GM21423 (cell line): ENCODE results near the gene FRMD1.
"Not testable (repeated sequence)": the region's sequence is repeated elsewhere in the genome, so short reads cannot be mapped to it uniquely, and the experiment has no call there.

Source experiments
- ATAC-seq: cut with Tn5 transposase; IDR thresholded peaks from one replicate; pipeline ENCODE4 v1.9.1; 2021; ENCODE audit warnings: mild to moderate bottlenecking, moderate library complexity; ENCODE audit not compliant: unreplicated experiment

The FRMD1 gene

GRCh38 chr6:168081858-168082546 is 3.0 kb upstream of the FRMD1 start:
- no peak for ATAC-seq

GRCh38 chr6:168080393-168081077 is 1.5 kb upstream of the FRMD1 start:
- no peak for ATAC-seq

- no peak for ATAC-seq
Observed at GRCh38 chr6:168078175-168078942, 653 bp downstream of the FRMD1 start.

- ATAC-seq, result not testable (repeated sequence)
Observed at GRCh38 chr6:168077401-168077800, 1.6 kb downstream of the FRMD1 start.

GRCh38 chr6:168075787-168076202 is 3.2 kb downstream of the FRMD1 start:
- ATAC-seq, result no peak

- no peak for ATAC-seq
Observed at GRCh38 chr6:168075216-168075615, 3.8 kb downstream of the FRMD1 start.

GRCh38 chr6:168073937-168074730 is 4.9 kb downstream of the FRMD1 start:
- no peak for ATAC-seq

GRCh38 chr6:168072730-168073129 is 6.3 kb downstream of the FRMD1 start:
- ATAC-seq, result no peak

- no peak for ATAC-seq
Observed at GRCh38 chr6:168072261-168072660, 6.8 kb downstream of the FRMD1 start.

GRCh38 chr6:168071620-168072019 is 7.4 kb downstream of the FRMD1 start:
- no peak for ATAC-seq

GRCh38 chr6:168070804-168071203 is 8.2 kb downstream of the FRMD1 start:
- no peak for ATAC-seq

GRCh38 chr6:168067081-168067759 is 11.8 kb downstream of the FRMD1 start:
- ATAC-seq, result no peak

- ATAC-seq, result no peak
Observed at GRCh38 chr6:168064226-168064807, 14.7 kb downstream of the FRMD1 start.

GRCh38 chr6:168063431-168063830 is 15.6 kb downstream of the FRMD1 start:
- ATAC-seq, result no peak

GRCh38 chr6:168062346-168063289 is 16.4 kb downstream of the FRMD1 start:
- ATAC-seq, result no peak

GRCh38 chr6:168061269-168062210 is 17.5 kb downstream of the FRMD1 start:
- ATAC-seq, result no peak

- ATAC-seq, result no peak
Observed at GRCh38 chr6:168060521-168060931, 18.5 kb downstream of the FRMD1 start.
